Astrocyte (in vitro differentiated cells and primary cell): ENCODE measurements around the gene SLC25A29. TPM values are rescaled to one million over a fixed set of nuclear protein-coding genes. Genes with fewer than 3 reads are reported as not detected.

ENCODE experiments used
- DNase-seq: peaks from one replicate; pipeline ENCODE4 v3.0.0-alpha.2; 2010; ENCODE audit warnings: low read depth
- FAIRE-seq: peaks from 2 replicates; lab custom pipeline; 2011; peaks lifted over from hg19 to GRCh38; lab: Jason Lieb, UNC
- H2AFZ ChIP-seq: 2 replicates; pipeline ENCODE4 v1.6.0; 2012; ENCODE audit warnings: low read depth, low read length, inconsistent platforms
- H3K27ac ChIP-seq: 2 replicates; pipeline ENCODE4 v1.5.1; 2011; ENCODE audit warnings: low read depth, low read length, inconsistent platforms
- H3K27me3 ChIP-seq: 2 replicates; pipeline ENCODE4 v1.6.0; 2011; ENCODE audit warnings: low read length, inconsistent platforms; ENCODE audit not compliant: insufficient read depth
- H3K36me3 ChIP-seq: 2 replicates; pipeline ENCODE4 v1.5.1; 2011; ENCODE audit warnings: low read length, inconsistent platforms; ENCODE audit not compliant: insufficient read depth
- H3K4me1 ChIP-seq: 2 replicates; pipeline ENCODE4 v1.5.1; 2011; ENCODE audit warnings: low read length, inconsistent platforms; ENCODE audit not compliant: insufficient read depth
- H3K4me2 ChIP-seq: 2 replicates; pipeline ENCODE4 v1.6.0; 2012; ENCODE audit warnings: low read length, inconsistent platforms
- H3K4me3 ChIP-seq: 2 replicates; pipeline ENCODE4 v1.5.1; 2011; ENCODE audit warnings: low read depth, mild to moderate bottlenecking, low read length, inconsistent platforms; ENCODE audit not compliant: insufficient read depth
- H3K79me2 ChIP-seq: 2 replicates; pipeline ENCODE4 v1.6.0; 2012; ENCODE audit warnings: mild to moderate bottlenecking, low read length, inconsistent platforms; ENCODE audit not compliant: insufficient read depth
- H3K9ac ChIP-seq: 2 replicates; pipeline ENCODE4 v1.6.0; 2012; ENCODE audit warnings: mild to moderate bottlenecking, low read length, inconsistent platforms
- H3K9me3 ChIP-seq: 2 replicates; pipeline ENCODE4 v1.5.1; 2012; ENCODE audit warnings: low read depth, mild to moderate bottlenecking, low read length, inconsistent platforms; ENCODE audit not compliant: insufficient read depth
- H4K20me1 ChIP-seq: 2 replicates; pipeline ENCODE4 v1.6.0; 2012; ENCODE audit warnings: low read length, inconsistent platforms; ENCODE audit not compliant: insufficient read depth
- H3K27ac Mint-ChIP-seq: one replicate; pipeline ENCODE4 v1.8.0; 2021; ENCODE audit warnings: mild to moderate bottlenecking, mixed read lengths; ENCODE audit not compliant: unreplicated experiment
- H3K27me3 Mint-ChIP-seq: one replicate; pipeline ENCODE4 v1.8.0; 2021; ENCODE audit warnings: low read depth, mixed read lengths; ENCODE audit not compliant: unreplicated experiment
- H3K36me3 Mint-ChIP-seq: one replicate; pipeline ENCODE4 v1.8.0; 2021; ENCODE audit warnings: low read depth, mixed read lengths; ENCODE audit not compliant: unreplicated experiment
- H3K4me1 Mint-ChIP-seq: one replicate; pipeline ENCODE4 v1.8.0; 2021; ENCODE audit warnings: low read depth, mixed read lengths; ENCODE audit not compliant: unreplicated experiment
- H3K4me3 Mint-ChIP-seq: one replicate; pipeline ENCODE4 v1.8.0; 2021; ENCODE audit warnings: mild to moderate bottlenecking, moderate library complexity, mixed read lengths; ENCODE audit not compliant: unreplicated experiment
- H3K9me3 Mint-ChIP-seq: one replicate; pipeline ENCODE4 v1.8.0; 2021; ENCODE audit warnings: mild to moderate bottlenecking, mixed read lengths; ENCODE audit not compliant: unreplicated experiment
- CTCF ChIP-seq: IDR thresholded peaks from 2 replicates; pipeline ENCODE4 v1.5.1; 2011; ENCODE audit warnings: low read depth, mild to moderate bottlenecking, inconsistent platforms, low read length, moderate library complexity; ENCODE audit not compliant: insufficient read depth
- EZH2 ChIP-seq: IDR thresholded peaks from 2 replicates; pipeline ENCODE4 v1.6.1; 2012; ENCODE audit warnings: mild to moderate bottlenecking, low read length, inconsistent platforms; ENCODE audit not compliant: insufficient read depth
- total RNA-seq: library from RNA; stranded (reverse); gene quantifications from 2 replicates; pipeline ENCODE4 v1.2.1, GENCODE V29; 2021

SLC25A29 gene
- total RNA-seq, 1 donor from 2014 or later: 30.2 TPM

DNA sequence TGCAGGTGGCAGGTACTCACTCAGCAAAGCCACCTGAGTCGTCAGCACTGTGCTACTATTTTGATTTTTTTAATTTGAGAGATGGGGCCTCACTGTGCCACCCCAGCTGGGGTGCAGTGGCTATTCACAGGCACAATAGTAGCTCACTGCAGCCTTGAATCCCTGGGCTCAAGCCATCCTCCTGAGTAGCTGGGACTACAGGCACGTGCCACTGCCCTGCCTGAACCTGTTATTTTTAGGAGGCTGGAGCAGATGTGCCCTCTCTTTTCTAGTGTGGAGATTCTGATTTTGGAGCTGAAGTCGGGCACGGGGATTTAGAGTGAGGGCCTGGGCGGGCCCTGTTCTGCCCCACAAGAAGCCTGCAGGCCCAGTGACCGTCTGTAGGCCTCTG, 34.2 kb upstream of the SLC25A29 start:
- no peaks in the 10 kb centered on the region for H3K9me3 ChIP-seq
- DNase-seq: no peak
- no peaks in the 10 kb centered on the region for H3K9me3 Mint-ChIP-seq
- no peaks in the 10 kb centered on the region for H3K27me3 ChIP-seq
- no peaks in the 10 kb centered on the region for H4K20me1 ChIP-seq
- peaks cover 32% of the 10 kb centered on the region for H3K36me3 Mint-ChIP-seq
- H3K4me2 ChIP-seq: no peak overlapping the region
- peak overlapping the region; percentile 75 for H3K27ac ChIP-seq
- H3K4me1 ChIP-seq: peaks cover 8% of the 10 kb centered on the region
- FAIRE-seq: no peak
- H3K27me3 Mint-ChIP-seq: no peaks in the 10 kb centered on the region
- peaks cover 15% of the 10 kb centered on the region for H3K4me1 Mint-ChIP-seq
- TF ChIP-seq EZH2 (no peak), CTCF (no peak)
- no peak overlapping the region for H2AFZ ChIP-seq
- no peak overlapping the region for H3K4me3 ChIP-seq
- peaks cover 14% of the 10 kb centered on the region for H3K36me3 ChIP-seq
- no peak overlapping the region for H3K9ac ChIP-seq
- peak overlapping the region; percentile 75 for H3K27ac Mint-ChIP-seq
- no peak overlapping the region for H3K4me3 Mint-ChIP-seq
- no peaks in the 10 kb centered on the region for H3K79me2 ChIP-seq

DNA sequence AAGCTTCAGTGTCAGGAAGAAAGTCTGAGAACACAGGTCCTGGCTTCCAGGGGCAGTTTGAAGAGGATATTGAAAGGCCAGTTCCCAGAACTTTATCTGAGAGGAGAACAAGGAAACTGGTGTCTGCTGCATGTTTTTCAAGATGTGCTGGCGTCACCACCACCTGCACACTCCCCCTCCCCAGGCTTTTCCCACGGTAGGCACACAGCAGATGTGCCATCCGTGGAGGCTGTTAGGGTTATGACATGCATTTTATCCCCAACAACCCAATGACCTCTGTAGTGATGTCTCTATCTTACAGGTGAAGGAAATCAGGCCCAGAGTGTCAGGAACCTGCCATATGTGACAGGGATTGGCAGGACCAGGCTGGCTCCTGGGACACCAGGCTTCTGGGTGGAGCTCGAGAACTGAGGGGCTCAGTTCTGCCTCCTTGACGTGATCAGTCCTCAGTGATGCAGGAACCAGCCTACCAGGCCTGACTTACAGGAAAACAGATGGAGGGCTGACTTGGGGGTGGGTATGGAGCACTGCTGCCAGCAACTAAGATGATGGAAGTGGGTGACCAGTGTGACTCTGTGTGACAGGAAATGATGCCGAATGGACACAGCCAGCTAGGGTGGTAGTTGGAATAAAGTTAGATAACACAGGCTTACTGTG, 33.6 kb upstream of the SLC25A29 start:
- Histone ChIP-seq H3K36me3 (peaks cover 14% of the 10 kb centered on the region), H4K20me1 (no peaks in the 10 kb centered on the region), H3K79me2 (no peaks in the 10 kb centered on the region), H3K4me1 (peaks cover 8% of the 10 kb centered on the region), H3K27me3 (no peaks in the 10 kb centered on the region), H3K9me3 (no peaks in the 10 kb centered on the region), H3K4me2 (no peak overlapping the region), H3K9ac (no peak overlapping the region), H3K4me3 (no peak overlapping the region), H2AFZ (no peak overlapping the region), H3K27ac (no peak overlapping the region)
- Mint-ChIP-seq H3K9me3 (no peaks in the 10 kb centered on the region), H3K4me1 (peaks cover 15% of the 10 kb centered on the region), H3K27me3 (no peaks in the 10 kb centered on the region), H3K36me3 (peaks cover 34% of the 10 kb centered on the region), H3K27ac (peak overlapping the region; percentile 80), H3K4me3 (no peak overlapping the region)
- TF ChIP-seq CTCF (no peak), EZH2 (no peak)
- no peak for FAIRE-seq
- DNase-seq: no peak
